Endothelial cell (in vitro differentiated cells): ENCODE measurements around the gene TMEM127. TPM values are rescaled to one million over a fixed set of nuclear protein-coding genes. Genes with fewer than 3 reads are reported as not detected.
A peak's percentile ranks its signal among the peaks of the same experiment; 100 is the strongest.
"Not testable (repeated sequence)": the region's sequence is repeated elsewhere in the genome, so short reads cannot be mapped to it uniquely, and the experiment has no call there.

Experiments used
- DNase-seq: peaks from one replicate; pipeline ENCODE4 v3.0.0; 2021; ENCODE audit warnings: low spot score
- H3K27ac Mint-ChIP-seq: one replicate; pipeline ENCODE4 v1.8.0; 2021; ENCODE audit warnings: mixed read lengths, inconsistent platforms; ENCODE audit not compliant: unreplicated experiment
- H3K27me3 Mint-ChIP-seq: one replicate; pipeline ENCODE4 v1.8.0; 2021; ENCODE audit warnings: mild to moderate bottlenecking, moderate library complexity, mixed read lengths, inconsistent platforms; ENCODE audit not compliant: unreplicated experiment
- H3K36me3 Mint-ChIP-seq: one replicate; pipeline ENCODE4 v1.8.0; 2021; ENCODE audit warnings: mild to moderate bottlenecking, low read depth, mixed read lengths, inconsistent platforms; ENCODE audit not compliant: unreplicated experiment
- H3K4me1 Mint-ChIP-seq: one replicate; pipeline ENCODE4 v1.8.0; 2021; ENCODE audit warnings: mild to moderate bottlenecking, mixed read lengths, inconsistent platforms; ENCODE audit not compliant: unreplicated experiment
- H3K4me3 Mint-ChIP-seq: one replicate; pipeline ENCODE4 v1.8.0; 2021; ENCODE audit warnings: mild to moderate bottlenecking, mixed read lengths, inconsistent platforms; ENCODE audit not compliant: unreplicated experiment
- H3K9me3 Mint-ChIP-seq: one replicate; pipeline ENCODE4 v1.8.0; 2021; ENCODE audit warnings: mixed read lengths, inconsistent platforms; ENCODE audit not compliant: unreplicated experiment
- total RNA-seq: library from RNA; stranded (reverse); fragmentation: NEBNext Ultra II Directional; extraction: Animal tissue kit (Norgen Biotek cat#: 25700); gene quantifications from one replicate; pipeline ENCODE4 v1.2.1, GENCODE V29; 2021; ENCODE audit not compliant: unreplicated experiment
- TF ChIP-seq, protein P1 (sequence below): fragments of 200-600 bp; sonication (generic); IDR thresholded peaks from one replicate; pipeline ENCODE4 v1.5.0; 2021; ENCODE audit warnings: antibody characterized with exemption; ENCODE audit not compliant: unreplicated experiment

Gene TMEM127
- total RNA-seq, 1 donor from 2014 or later = 39.0 TPM

DNA sequence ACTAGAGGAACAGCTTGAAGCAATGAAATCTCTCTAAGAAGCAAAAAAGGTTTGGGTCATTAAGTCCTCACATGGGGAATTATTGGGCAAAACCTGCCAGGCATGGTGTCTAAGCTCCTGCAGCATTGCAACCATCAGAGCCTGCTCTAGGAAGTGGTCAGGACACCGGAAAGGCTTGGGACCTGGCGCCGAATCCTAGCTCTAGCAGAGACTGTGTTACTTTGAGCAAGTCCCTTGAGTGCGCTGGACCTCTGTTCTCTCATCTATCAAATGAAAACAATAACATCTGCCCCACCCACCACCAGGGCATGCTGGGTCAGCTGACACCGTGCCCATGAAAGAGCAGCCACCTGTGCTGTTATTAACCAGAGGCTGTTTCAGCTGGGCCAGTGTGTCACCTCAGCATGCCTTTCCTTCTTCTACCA, 6.3 kb downstream of the TMEM127 start:
- peaks cover 17% of the 10 kb centered on the region for H3K36me3 Mint-ChIP-seq
- TF ChIP-seq, protein P1, sequence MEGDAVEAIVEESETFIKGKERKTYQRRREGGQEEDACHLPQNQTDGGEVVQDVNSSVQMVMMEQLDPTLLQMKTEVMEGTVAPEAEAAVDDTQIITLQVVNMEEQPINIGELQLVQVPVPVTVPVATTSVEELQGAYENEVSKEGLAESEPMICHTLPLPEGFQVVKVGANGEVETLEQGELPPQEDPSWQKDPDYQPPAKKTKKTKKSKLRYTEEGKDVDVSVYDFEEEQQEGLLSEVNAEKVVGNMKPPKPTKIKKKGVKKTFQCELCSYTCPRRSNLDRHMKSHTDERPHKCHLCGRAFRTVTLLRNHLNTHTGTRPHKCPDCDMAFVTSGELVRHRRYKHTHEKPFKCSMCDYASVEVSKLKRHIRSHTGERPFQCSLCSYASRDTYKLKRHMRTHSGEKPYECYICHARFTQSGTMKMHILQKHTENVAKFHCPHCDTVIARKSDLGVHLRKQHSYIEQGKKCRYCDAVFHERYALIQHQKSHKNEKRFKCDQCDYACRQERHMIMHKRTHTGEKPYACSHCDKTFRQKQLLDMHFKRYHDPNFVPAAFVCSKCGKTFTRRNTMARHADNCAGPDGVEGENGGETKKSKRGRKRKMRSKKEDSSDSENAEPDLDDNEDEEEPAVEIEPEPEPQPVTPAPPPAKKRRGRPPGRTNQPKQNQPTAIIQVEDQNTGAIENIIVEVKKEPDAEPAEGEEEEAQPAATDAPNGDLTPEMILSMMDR = no peak
- no peak for DNase-seq
- H3K4me1 Mint-ChIP-seq = peaks cover 25% of the 10 kb centered on the region
- no peak overlapping the region for H3K4me3 Mint-ChIP-seq
- peaks cover 6% of the 10 kb centered on the region for H3K27me3 Mint-ChIP-seq
- no peaks in the 10 kb centered on the region for H3K9me3 Mint-ChIP-seq
- H3K27ac Mint-ChIP-seq = no peak overlapping the region

DNA sequence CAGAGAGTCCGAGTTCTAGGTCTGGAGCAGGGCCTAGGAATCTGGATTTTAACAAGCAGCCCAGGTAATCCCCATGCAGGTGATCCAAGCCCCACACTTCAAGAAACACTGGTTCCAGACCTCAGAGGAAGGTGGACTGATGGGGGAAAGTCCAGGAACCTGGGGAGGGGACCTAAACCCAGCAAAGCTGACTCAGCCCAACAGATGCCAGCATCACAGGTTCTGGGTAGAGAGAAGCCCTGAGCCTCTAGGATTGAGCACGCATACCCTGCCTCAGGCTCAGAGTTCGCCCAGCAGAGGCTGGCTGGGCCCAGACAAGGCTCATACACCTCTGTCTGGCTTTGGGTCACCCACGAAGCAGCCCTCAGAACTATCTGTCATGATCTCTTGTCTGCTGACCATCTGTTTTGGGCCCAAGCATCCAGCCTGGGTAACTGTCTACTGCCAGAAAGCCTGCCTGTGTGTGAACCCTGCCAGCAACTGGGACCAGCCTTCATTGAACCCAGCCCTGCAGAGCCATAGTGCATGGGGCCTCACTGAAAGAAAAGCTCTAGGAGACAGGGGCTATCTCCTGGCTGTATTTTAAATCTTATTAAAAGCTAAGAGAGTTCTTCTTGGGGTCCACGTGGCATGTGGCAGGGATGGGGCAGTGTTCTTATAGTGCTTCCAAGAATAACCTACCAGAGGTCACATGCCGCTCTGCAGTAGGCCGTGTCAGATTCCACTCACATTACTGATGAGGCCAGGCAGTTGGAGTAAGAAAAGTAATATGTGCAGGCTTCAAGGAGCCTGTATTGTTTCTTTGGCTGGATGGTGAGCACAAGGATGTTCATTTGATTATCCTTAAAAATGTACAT, 7.4 kb downstream of the TMEM127 start:
- TF ChIP-seq, protein P1 = no peak
- Mint-ChIP-seq H3K9me3 (no peaks in the 10 kb centered on the region), H3K4me1 (peaks cover 17% of the 10 kb centered on the region), H3K4me3 (no peak overlapping the region), H3K27ac (no peak overlapping the region), H3K36me3 (peaks cover 18% of the 10 kb centered on the region), H3K27me3 (peaks cover 6% of the 10 kb centered on the region)
- no peak for DNase-seq

DNA sequence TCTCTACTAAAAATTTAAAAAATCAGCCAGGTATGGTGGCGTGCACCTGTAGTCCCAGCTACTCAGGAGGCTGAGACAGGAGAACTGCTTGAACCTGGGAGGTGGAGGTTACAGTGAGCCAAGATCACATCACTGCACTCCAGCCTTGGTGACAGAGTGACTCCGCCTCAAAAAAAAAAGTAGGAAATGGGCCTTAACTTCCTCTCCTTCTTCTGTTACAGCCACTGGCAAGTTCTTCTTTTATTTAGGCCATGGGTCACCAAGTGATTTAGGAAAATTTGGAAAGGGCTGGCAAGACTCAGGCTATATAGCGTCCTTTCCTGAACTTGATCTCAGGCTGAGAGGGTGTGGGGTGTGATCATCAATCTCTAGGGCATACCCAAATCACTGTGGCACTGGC, 8.1 kb downstream of the TMEM127 start:
- Mint-ChIP-seq H3K4me1 (peaks cover 17% of the 10 kb centered on the region), H3K36me3 (peaks cover 20% of the 10 kb centered on the region)
- DNase-seq, H3K27me3 Mint-ChIP-seq, H3K27ac Mint-ChIP-seq, H3K9me3 Mint-ChIP-seq, H3K4me3 Mint-ChIP-seq: not testable (repeated sequence)

DNA sequence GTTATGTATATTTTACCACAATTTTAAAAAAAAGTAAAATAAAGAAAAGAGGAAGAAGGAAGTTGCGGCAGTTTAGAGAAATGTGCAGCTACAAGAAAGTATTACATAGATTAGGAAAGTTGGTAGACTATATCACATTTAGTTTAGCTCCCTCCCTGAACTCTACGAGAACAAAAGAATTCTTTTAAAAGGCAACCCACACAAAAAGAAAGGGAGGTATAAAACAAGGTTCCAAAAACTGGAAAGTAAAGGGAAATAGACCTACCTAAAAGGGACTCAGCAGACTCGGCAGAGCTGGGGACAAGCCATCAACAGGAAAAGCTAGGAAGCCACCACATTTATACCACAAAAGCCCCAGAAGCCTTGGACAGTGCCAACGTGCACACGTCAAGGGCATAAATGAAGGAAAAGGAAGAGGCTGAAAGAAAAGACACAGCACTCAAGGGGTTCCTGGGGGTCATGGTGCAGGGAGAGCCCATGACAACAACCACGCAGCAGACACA, 9.1 kb downstream of the TMEM127 start:
- peaks cover 18% of the 10 kb centered on the region for H3K4me1 Mint-ChIP-seq

DNA sequence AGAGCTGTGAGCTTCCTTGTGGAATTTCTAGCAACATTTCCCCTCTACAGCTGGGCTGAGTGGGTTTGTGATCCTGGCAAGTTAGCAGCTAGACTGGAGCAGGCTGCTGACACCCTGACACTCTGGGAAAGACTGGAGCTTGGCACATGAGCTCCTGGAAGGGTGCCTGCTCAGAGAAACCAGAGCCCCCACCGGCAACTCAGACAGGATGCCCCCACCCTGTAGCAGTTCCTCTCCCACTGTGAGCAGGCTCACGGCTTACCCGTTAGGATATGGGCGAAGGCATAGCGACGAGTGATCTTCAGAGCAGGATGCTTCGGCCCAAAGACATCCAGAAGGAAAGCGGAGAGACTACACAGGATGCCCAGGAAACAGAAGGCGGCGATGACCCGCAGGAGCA, 11.2 kb downstream of the TMEM127 start:
- no peak overlapping the region for H3K27ac Mint-ChIP-seq
- H3K4me3 Mint-ChIP-seq = no peak overlapping the region
- peaks cover 33% of the 10 kb centered on the region for H3K36me3 Mint-ChIP-seq
- TF ChIP-seq, protein P1 = no peak
- peaks cover 16% of the 10 kb centered on the region for H3K4me1 Mint-ChIP-seq
- H3K9me3 Mint-ChIP-seq = no peaks in the 10 kb centered on the region
- DNase-seq = no peak
- peaks cover 4% of the 10 kb centered on the region for H3K27me3 Mint-ChIP-seq

More for the DNA sequence above, 9.1 kb downstream of the TMEM127 start:
- Mint-ChIP-seq H3K27me3 (peaks cover 5% of the 10 kb centered on the region), H3K27ac (peak overlapping the region; percentile 13), H3K9me3 (no peaks in the 10 kb centered on the region), H3K36me3 (peaks cover 30% of the 10 kb centered on the region), H3K4me3 (no peak overlapping the region)
- DNase-seq = no peak
- TF ChIP-seq, protein P1 = no peak
